ENCODE measurements around the gene RSPO1.

The RSPO1 gene

DNA sequence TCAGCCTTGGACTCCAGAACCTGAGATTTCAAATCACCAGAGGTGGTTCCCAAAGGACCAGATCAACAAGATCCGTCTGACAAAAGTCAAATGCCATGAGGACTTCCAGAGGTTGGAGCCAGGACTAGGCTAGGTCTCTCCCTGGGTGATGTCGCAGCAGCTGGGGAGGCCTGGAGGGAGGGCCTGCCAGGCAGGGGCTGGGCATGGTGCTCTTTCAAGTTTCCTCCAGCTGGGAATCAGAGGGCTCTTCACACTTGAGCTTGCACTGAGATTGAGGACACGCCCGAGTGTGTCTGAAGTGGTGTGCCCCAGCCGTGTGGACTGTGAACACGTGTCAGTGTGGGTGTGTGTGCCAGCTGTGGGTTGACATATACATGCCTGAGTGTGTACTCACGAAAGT lies 21.3 kb upstream of the RSPO1 start:
- DNase-seq: no peak

DNA sequence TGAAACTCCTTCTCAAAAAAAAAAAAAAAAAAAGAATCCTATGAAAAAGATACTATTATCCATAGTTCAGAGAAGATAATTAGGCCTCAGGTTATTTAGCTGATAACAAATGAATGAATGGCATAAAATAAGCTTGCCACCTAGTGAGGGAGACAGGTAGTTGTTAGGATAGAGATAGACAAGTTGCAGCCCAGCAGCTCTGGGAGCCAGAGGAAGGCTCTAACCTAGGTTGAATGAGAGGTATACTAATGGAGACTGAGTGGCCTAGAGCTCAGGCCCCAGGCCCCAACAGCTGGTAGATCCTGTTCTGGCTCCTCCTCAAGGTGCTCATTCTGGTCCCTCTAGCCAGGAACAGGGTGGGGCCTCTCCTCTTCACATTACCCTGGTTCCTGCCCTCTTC lies 20.6 kb upstream of the RSPO1 start:
- no peak for DNase-seq

DNA sequence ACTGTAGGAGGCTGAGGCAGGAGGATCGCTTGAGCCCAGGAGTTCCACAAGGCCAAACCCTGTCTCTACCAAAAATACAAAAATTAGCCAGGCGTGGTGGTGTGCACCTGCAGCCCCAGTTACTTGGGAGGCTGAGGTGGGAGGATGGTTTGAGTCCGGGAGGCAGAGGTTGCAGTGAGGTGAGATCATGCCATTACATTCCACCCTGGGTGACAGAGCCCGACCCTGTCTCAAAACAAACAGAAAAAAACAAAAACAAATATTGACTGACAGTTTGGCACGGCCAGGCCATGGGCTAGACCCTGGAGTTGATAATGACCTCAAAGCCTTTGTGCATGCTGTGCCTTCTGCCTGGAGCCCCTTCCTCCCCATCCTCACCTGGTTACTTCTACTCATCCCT lies 19.2 kb upstream of the RSPO1 start:
- DNase-seq: no peak

DNA sequence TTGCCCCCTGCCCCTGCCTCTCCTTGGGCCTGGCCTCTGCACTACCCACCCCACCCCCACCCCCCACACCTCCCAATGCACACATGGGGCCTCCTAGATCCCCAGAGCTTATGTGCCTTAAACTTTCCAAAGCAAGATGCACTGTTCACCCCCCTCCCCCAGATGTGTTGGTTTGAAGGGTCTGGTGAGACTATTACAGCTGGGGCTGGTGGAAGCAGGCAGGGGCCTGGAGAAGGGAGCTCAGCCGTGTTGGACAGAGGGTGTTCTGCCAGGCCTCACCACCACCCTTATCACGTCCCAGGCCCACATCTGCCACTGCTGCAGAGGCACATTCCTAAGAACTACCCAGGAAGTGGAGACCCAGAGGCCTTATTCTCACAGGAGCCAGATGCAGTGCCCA lies 18.3 kb upstream of the RSPO1 start:
- DNase-seq: no peak

DNA sequence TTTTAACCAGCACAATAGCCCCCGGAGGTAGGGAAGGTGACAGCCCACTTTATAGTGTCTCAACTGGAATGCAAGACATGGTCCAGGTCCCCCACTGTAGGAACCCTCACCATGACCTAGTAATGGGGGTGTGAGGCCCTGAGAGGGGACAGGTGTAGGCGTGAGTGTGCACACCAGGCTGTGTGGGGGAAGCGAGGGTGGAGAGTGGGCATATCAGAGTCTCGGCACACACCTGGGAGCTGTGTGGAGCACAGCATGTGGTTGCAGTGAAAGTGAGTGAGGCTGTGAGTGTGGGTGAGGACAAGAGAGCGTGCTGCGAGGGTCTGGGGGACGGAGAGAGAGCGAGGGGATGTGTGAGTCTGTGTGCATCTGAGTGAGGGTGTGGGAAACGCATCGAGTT lies 17.1 kb upstream of the RSPO1 start:
- no peak for DNase-seq

DNA sequence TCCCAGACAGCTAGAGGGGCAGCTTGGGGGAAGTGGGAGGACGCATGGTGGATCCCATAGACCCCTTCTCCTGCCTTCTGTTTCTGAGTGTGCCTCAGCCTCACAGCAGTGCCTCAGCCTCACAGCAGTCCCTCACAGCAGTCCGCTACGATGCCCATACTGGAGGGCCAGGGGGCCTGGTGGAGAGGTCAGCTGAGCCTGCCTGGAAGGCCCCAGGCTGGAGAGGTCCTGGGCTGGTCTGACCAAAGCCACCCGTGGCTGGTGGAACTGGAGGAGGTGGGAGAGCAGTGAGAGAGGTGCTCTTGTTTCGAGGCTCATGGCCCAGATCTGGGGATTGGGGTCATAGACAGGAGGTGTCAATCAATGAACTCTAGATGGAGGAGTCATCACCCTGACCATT lies 16.0 kb upstream of the RSPO1 start:
- DNase-seq: no peak

DNA sequence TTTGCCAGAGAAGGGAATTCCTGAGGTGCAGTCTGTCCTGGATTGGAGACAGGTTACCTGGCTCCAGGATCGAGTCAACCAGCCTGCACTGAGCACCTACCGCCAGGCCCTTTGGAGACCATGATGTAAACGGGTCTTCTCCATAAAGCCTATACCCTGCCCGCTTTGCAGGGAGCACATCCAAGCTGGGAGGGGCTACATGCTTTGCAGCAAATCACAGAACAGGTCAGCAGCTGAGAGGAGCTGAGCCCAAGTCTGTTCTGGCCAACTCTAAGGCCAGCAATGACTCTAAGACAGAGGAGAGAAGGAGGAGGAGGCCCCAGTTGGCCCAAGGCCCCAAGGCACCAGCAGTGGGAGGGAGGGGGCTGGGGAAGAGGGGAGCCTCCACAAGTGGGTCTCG lies 15.5 kb upstream of the RSPO1 start:
- no peak for DNase-seq

DNA sequence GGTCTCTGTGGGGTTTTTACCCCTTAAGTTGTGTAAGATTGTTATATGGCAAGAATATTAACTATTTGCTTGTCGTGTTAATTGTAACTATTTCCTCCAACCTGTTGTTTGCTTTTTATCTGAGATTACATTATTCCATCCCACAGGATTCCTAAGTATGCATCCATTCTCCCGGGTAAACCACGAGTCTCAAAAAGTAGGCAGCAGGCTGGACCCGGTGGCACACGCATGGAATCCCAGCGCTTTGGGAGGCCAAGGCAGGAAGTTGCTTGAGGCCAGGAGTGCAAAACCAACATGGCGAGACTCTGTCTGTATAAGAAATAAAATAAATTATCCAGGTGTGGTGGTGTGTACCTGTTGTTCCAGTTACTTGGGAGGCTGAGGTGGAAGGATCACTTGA lies 12.6 kb upstream of the RSPO1 start:
- no peak for DNase-seq

DNA sequence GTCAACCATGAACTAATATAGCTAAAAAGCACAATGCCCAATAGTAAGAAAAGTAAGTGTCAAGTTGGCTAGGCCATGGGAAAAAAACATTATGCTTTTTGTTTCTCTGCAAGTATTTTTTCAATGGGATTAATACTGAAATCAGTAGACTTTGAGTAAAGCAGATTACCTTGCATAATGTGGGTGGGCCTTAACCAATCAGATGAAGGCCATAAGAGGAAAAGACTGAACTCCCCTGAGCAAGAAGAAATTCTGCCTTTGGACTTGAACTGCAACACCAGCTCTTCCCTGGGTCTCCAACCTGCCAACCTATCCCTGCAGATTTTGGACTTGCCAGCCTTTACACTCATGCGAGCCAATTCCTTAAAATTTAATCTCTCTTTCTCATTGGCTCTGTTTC lies 6.4 kb upstream of the RSPO1 start:
- DNase-seq: no peak

DNA sequence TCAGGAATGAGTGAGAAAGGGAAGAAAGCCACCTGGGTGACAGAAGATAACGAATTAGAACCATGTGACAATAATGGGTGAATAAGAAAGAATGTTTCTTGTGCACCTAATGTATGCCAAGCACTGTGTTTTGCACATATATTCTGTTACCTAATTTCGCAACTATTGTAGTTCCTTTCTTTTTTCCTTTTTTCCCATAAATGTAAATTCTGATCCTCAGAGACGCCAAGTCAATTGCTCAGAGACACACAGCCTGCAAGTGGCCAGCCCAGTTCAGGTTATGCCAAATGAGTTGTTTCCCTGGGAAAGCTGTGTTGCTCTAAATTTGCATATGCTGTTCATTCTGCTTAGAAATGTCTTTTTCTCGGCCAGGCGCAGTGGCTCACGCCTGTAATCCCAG lies 1.7 kb upstream of the RSPO1 start:
- DNase-seq: no peak

DNA sequence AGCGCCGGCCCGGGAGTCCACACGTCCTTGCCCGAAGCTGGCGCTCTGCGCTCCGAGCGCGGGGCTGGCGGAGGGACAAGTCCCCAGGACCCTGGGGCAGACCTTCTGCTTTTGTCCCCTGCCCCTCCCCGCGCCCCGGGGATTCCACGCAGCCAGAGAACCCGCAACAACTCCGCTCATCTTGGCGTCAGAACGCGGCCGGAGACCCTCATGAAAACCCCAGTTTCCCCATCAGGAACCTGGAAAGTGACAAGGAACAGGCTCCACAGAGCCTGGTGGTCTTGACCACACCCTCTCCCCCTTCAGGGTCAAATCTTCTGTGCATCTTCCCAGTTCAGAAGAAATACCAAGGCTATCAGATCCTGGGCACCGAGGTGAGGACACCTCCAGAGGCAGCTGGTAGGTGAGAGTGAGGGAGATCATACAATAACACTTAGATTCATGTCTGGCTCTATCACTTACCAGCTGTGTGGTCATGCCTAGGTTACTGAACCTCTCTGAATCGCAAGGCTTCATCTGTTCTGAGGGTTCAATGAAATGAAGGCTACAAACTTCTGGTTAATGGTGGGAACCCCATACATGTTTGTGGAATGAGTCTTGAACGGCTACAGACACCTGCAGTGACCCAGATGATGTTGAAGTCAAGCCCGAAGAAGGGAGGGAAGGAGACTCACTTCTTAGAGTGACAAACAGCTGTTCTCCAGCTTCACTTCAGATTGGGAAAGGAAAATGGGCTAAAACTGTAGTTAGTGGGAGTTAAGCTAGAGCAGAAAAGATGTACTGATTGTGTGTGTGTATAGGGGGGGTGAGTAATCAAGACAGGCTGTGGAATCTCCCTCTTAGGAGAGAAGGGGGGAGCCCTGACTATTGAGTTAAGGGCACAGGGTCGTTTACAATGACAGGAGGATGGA lies 555 bp upstream of the RSPO1 start:
- DNase-seq: no peak

DNA sequence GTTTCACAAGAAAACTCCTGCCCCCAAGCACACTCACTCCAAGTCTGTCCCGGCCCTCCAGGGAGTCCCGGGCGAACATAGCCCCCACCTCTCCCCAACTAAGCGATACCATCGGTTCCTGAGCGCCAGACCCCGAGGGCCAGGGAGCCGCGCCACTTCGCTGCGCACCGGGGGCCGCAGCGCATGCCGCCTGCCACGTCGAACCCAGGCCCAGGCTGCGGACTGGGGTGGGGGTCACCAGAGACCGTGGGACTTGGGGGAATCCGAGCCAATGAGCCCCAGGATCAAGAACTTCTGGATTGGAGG lies 801 bp downstream of the RSPO1 start:
- DNase-seq: no peak

DNA sequence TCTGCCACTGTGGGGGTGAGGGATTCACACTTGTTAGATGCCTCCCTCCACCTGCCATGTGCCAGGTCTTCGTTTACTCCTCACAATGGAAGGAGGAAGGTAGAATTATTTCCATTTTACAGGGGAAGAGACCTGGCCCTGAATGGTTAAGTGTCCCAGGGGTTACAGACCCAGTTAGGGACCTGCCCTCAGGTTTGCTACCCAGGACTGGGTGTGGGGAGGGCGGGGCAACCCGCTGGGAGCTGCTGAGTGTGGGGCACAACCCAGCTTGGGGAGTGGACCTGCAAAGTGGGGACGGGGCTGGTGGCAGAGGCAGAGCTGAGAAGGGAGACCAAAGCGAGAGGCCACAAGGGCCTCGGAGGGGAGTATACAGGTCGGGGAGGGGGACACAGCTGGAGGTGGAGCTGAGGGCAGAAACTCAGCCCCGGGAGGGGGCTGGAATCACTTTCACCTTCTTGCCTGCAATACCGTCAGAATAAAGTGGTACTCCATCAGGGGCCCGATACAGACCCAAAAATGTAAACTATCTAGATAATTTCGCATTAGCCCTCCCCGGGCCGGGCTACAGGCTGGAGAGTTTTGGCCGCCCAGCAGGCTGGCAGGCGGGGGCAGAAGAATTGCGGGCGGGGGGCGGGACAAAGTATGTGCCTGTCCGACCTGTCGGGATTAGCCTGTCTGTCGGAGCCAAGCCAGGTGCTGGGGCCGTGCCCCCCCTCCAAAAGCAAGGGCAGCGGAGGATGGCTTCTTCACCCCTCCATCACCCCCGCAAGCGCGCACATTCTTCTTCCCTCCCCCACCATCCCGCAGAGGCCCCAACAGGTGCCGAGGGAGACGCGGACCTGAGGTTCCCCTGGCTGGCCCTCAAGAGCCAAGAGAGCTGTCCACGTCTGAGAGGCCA lies 1.4 kb downstream of the RSPO1 start:
- no peak for DNase-seq

DNA sequence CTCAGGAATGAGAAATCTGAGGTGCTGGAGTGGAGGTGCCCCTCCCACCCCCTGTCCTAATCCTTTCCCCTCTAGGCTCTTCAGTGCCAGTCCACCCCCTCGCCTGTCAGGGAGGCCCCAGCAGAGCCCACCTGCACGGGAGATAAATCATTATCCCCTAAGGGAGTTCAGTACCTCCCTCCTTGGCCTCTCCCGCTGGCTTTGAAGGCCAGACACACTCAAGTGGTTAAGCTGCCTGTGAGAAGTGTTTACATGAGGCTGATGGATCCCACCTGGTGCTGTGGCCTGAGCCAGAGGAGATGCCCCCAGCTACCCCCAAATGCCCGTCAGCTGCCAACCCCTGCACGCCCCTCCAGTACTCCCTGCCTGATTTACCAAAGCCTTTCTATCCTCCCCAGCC lies 3.7 kb downstream of the RSPO1 start:
- DNase-seq: no peak

DNA sequence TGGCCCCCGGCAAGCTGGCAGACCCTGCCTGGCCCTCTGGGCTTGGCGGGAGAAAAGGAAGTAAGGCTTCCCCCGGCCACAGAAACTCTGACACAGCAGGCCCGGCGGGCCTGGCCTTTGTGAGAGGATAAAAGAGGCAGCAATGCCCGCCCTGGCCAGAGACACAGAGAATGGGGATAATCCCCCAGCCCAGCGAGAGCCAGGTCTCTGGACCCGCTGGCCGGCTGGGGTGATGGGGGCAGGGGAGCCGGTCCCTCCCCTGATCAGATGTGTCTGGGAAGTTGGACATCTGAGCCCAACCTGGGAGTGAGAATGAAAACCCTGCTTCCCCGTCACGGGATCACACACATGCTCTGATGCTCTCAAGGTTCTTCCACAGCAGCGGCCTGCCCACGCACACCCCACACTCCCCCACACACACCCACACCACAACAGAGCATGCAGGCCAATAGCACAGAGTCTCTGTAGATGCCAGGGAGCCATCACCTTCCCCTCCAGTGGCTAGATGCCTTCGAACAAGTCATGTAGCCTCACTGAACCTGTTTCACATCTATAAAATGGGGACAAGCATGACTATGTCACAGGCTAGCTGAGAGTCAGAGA lies 4.2 kb downstream of the RSPO1 start:
- DNase-seq: no peak

DNA sequence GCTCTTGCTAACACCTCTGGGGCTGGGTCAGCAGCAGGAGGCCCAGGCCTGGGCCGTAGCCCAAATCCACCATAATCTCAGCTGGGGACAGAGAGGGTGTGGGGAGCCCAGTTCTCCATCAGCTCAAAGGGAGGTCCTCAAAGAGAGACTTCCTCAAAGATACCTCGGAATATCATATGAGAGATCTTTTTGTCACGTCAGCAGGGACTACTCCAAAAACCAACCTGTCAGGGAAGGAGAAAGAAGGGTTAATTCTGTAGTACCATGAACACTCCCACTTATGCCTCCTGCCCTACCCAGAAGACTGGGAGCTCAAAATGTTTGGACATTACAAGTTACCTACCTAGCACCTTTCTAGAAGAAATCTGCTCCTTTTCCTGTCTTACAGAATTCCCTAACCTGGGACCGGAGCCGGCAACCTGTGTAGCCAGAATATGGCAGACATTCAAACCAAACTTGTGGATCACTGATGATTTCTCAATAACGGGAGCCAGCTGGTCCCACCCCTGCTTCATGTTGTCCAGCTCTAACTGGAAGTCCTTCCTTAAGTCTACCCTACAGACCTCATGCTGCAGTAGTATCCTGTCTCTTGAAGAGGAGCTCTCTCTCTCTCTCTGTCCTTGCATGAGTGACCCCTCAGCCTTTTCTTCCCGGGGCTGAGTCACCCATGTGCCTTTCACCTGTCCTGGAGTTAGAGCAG lies 4.8 kb downstream of the RSPO1 start:
- DNase-seq: no peak

DNA sequence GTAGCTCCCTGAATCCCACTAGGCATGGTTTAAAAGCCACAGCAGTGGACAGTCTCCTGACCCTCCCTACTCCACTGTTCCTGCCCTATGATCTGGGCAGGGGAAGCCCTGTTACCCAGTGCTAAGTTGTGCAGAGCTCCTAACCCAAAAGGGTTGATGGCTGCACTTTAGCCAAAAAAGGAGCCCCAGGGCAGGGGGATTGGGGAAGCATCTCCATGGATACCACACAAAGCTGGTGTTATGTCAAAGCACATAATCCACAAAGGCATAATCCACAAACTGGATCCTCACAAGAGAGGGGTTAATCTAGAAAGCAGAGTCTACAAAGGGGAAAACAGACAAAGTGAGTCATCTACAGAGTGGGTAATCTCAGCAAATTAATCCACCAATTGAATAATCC lies 5.7 kb downstream of the RSPO1 start:
- no peak for DNase-seq

DNA sequence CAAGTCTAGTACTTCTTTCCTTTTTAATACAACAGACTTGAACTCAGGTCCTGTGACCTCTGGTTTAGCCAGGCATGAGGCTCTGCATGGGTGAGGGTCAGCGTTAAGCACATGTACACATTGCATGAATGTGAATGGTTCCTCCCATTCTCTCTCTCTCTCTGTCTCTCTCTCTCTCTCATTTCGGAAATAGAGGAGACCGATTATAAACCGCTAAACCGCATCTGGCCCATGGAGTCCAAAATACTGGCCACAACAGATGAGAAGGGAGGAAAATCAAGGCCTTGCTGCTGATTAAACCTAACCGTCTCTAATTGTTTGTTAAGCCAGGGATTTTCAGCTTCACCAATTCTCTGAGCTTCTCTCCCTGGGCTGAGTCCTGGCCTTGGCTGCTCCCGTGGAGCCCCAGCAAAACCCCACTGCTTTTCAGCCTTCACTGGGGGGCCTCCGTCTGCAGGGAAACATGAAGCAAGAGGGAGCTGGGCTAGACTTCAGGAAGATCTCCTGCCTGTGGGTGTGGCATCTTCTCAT lies 6.6 kb downstream of the RSPO1 start:
- DNase-seq: no peak

DNA sequence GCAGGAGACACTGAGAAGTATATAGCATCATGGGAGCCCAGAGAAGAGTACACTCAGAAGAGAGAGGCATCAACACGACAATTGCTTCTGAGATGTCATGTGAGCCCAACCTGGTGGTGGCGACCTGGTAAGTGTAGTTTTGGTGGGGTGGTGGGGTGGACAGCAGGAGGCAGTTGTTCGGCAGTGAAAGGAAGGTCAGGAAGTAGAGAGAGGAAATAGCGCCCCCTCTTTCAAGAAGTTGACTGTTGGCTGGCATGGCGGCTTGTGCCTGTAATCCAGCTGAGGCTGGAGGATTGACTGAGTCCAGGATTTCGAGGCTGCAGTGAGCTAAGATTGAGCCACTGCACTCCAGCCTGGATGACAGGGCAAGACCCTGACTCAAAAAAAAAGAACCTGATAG lies 12.6 kb downstream of the RSPO1 start:
- no peak for DNase-seq

DNA sequence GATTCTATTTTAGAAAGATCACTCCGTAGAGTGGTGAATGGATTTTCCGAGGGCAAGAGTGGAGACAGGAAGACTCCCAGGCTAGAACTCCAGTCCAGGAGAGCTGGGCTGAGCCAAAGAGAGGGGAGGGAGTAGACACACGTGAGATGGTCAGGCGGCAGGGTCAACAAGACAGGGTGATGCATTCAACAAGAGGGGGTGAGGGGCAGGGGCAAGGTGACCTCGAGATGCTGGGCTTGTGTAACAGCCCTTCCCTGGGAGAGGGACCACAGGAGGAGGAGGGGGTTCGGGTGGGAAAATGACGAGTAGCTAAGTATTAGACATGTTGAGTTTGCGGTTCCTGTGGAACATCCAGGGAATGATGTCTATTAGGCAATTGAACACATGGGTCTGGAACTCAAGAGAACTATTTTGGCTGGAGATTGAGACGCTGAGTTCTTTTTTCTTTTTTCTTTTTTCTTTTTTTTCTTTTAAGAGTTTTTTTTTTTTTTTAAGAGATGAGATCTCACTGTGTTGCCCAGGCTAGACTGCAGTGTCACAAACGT lies 13.3 kb downstream of the RSPO1 start:
- DNase-seq: no peak

DNA sequence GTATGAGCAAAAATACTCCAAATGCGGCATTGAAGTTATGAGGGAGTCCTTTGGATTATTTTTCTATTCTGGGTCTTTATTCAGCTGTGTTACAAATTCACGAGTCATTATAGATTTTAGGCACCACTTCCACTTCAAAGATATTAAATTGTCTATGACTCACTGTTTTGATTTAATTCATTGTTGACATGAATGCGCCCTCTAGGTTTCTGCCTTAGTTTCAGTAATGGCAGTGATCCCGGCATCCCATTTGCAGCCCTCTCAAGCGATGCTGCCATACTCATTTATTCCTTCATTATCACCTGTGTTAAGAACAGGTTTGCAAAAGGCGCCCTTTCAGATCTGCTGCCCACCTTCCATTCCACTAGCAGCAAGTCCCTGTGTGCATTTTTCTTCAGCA lies 14.0 kb downstream of the RSPO1 start:
- DNase-seq: no peak

DNA sequence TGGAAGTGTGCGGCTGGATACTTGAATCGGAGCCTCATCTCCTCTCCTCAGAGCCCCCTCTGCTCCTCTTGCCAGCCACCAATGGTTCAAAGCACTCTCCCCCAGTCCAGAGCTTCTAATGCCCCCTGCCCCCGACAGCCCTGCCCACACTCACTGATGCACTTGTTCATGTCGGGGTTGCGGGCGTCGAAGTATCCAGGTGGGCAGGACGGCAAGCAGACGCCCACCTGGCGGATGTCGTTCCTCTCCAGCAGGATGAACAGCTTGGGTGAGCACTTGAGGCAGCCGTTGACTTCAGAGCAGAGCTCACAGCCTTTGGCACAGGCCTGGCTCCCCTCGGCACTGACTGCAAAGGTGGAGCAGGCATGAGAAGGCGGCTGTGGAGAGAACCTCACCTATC lies 18.4 kb downstream of the RSPO1 start:
- no peak for DNase-seq

DNA sequence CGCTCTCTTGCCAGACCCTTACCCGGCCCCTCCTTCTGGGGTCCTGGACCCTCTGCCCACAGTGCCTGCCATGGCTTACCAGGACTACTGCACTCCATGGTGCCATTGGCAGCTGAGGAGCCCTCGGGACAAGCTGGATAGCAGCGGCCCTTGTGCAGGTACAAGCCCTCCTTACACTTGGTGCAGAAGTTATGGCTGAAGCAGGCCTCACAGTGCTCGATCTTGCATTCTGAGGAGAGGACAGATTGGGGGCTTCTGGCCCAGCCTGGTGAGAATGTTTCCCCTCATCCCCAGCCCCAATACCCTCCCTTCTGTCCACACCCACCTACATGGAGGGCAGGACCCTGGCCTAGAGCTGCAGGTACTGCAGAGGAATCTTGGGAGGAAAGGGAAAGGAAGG lies 20.6 kb downstream of the RSPO1 start:
- DNase-seq: no peak

All from activated naive CD4-positive, alpha-beta T cell treated with Interleukin-2 at 50 U/mL for 16 hours (primary cell).